IMR-90 (cell line): ENCODE measurements around the gene ANO8.

Experiments
- BHLHE40 ChIP-seq: fragments of 150-350 bp; IDR thresholded peaks from 2 replicates; pipeline ENCODE4 v1.6.1; 2016; ENCODE audit warnings: mild to moderate bottlenecking, low read depth, low read length
- CHD1 ChIP-seq: IDR thresholded peaks from 2 replicates; pipeline ENCODE4 v1.6.1; 2012; ENCODE audit warnings: low read depth, low read length, improper control_type of control experiment
- MAZ ChIP-seq: IDR thresholded peaks from 2 replicates; pipeline ENCODE4 v1.6.1; 2012; ENCODE audit warnings: low read depth, mild to moderate bottlenecking, low read length, improper control_type of control experiment, moderate library complexity, borderline replicate concordance
- MXI1 ChIP-seq: IDR thresholded peaks from 2 replicates; pipeline ENCODE4 v1.6.1; 2012; ENCODE audit warnings: low read depth, mild to moderate bottlenecking, low read length, moderate library complexity, borderline replicate concordance
- NFE2L2 ChIP-seq: fragments of 150-350 bp; IDR thresholded peaks from 2 replicates; pipeline ENCODE4 v1.6.1; 2016; ENCODE audit warnings: low read depth, mild to moderate bottlenecking, low read length
- POLR2A ChIP-seq: IDR thresholded peaks from 2 replicates; pipeline ENCODE4 v1.6.1; 2012; ENCODE audit warnings: mild to moderate bottlenecking, low read depth, low read length
- RAD21 ChIP-seq: IDR thresholded peaks from 2 replicates; pipeline ENCODE4 v1.6.1; 2012; ENCODE audit warnings: low read length, improper control_type of control experiment
- RCOR1 ChIP-seq: IDR thresholded peaks from 2 replicates; pipeline ENCODE4 v1.6.1; 2012; ENCODE audit warnings: mild to moderate bottlenecking, low read length, improper control_type of control experiment; ENCODE audit not compliant: insufficient replicate concordance
- RFX5 ChIP-seq: IDR thresholded peaks from 2 replicates; pipeline ENCODE4 v1.8.0; 2012; ENCODE audit warnings: low read depth, mild to moderate bottlenecking, low read length, moderate library complexity
- SMC3 ChIP-seq: fragments of 150-350 bp; IDR thresholded peaks from 2 replicates; pipeline ENCODE4 v1.6.1; 2016; ENCODE audit warnings: low read depth, mild to moderate bottlenecking, antibody characterized with exemption, low read length, moderate library complexity
- USF2 ChIP-seq: fragments of 150-350 bp; IDR thresholded peaks from 2 replicates; pipeline ENCODE4 v1.6.1; 2017; ENCODE audit warnings: mild to moderate bottlenecking, antibody characterized with exemption, low read length, low read depth
- TF ChIP-seq, protein P1 (sequence below): conservative IDR thresholded peaks from 2 replicates; pipeline ENCODE4 v1.5.1; 2012; ENCODE audit warnings: mild to moderate bottlenecking, low read depth, low read length, improper control_type of control experiment
- TF ChIP-seq, protein P2 (sequence below): fragments of 150-350 bp; IDR thresholded peaks from 2 replicates; pipeline ENCODE4 v1.6.1; 2016; ENCODE audit warnings: low read depth, mild to moderate bottlenecking, low read length, moderate library complexity, borderline replicate concordance

DNA sequence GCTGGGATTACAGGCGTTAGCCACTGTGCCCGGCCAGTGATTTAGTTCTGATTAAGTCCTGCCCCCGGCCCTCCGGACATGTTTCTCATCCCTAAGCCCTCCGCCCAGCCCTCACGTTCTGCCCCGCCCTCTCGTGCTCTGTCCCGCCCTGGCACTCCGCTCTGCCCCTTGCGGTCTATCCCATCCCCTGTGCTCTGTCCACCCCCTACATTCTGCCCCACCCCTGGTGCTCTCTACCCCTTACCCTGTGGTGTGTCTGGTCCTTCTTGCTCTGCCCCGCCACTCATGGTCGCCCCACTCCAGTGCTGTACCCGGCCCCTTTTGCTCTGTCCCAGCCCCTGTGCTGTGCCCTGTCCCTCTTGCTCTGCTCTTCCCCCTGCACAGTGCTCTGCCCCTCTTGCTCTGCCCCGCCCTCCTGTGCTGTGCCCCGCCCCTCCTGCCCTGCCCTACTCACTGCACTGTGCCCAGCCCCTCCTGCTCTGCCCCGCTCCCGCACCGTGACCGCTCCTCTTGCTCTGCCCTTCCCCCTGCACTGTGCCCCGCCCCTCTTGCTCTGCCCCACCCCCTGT lies 5.7 kb upstream of the ANO8 start:
- TF ChIP-seq MXI1 (no peak), POLR2A (no peak), RAD21 (no peak), USF2 (no peak), MAZ (no peak), NFE2L2 (no peak), CHD1 (no peak), BHLHE40 (no peak), SMC3 (no peak), RFX5 (no peak), RCOR1 (no peak)
- TF ChIP-seq, protein P1, sequence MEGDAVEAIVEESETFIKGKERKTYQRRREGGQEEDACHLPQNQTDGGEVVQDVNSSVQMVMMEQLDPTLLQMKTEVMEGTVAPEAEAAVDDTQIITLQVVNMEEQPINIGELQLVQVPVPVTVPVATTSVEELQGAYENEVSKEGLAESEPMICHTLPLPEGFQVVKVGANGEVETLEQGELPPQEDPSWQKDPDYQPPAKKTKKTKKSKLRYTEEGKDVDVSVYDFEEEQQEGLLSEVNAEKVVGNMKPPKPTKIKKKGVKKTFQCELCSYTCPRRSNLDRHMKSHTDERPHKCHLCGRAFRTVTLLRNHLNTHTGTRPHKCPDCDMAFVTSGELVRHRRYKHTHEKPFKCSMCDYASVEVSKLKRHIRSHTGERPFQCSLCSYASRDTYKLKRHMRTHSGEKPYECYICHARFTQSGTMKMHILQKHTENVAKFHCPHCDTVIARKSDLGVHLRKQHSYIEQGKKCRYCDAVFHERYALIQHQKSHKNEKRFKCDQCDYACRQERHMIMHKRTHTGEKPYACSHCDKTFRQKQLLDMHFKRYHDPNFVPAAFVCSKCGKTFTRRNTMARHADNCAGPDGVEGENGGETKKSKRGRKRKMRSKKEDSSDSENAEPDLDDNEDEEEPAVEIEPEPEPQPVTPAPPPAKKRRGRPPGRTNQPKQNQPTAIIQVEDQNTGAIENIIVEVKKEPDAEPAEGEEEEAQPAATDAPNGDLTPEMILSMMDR = no peak
- TF ChIP-seq, protein P2, sequence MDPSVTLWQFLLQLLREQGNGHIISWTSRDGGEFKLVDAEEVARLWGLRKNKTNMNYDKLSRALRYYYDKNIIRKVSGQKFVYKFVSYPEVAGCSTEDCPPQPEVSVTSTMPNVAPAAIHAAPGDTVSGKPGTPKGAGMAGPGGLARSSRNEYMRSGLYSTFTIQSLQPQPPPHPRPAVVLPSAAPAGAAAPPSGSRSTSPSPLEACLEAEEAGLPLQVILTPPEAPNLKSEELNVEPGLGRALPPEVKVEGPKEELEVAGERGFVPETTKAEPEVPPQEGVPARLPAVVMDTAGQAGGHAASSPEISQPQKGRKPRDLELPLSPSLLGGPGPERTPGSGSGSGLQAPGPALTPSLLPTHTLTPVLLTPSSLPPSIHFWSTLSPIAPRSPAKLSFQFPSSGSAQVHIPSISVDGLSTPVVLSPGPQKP = no peak
